Measurements from ENCODE around the gene FGD6.

FGD6 gene

GRCh38 chr12:95066091-95066855, 151.0 kb downstream of the FGD6 start:
- H3K9me3 Mint-ChIP-seq: no peaks in the 10 kb centered on the region
- no peak for DNase-seq
- H3K36me3 Mint-ChIP-seq (ENCODE audit: low read depth): peaks cover 64% of the 10 kb centered on the region
- H3K27me3 Mint-ChIP-seq: no peaks in the 10 kb centered on the region
- H3K4me1 Mint-ChIP-seq (ENCODE audit: low read depth): peaks cover 16% of the 10 kb centered on the region
- no peak overlapping the region for H3K27ac Mint-ChIP-seq
- no peak overlapping the region for H3K4me3 Mint-ChIP-seq

- H3K9me3 Mint-ChIP-seq: no peaks in the 10 kb centered on the region
- no peak for DNase-seq
- H3K4me3 Mint-ChIP-seq: no peak overlapping the region
- H3K27ac Mint-ChIP-seq: no peak overlapping the region
- H3K27me3 Mint-ChIP-seq: no peaks in the 10 kb centered on the region
- peaks cover 81% of the 10 kb centered on the region for H3K36me3 Mint-ChIP-seq (ENCODE audit: low read depth)
- no peaks in the 10 kb centered on the region for H3K4me1 Mint-ChIP-seq (ENCODE audit: low read depth)
These were observed 156.3 kb downstream of the FGD6 start for GRCh38 chr12:95060951-95061350.

DNA sequence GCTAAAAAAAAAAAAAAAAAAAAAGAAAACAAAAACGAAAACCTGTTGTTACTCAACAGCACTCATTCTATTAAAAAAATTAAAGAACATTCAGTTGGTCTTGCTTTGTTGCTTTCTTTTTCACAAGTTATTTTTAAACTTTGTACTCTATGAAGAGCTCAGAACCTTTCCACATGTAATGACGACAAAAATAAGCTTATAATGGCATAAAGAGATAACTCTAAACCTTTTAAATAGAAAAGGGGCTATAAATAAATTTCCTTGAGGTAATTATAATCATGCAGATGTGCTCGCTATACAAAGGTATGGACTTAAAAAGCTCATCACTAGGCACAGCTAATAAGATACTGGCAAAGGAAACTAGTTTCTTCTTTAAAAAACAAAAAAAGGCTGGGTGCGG, 157.3 kb downstream of the FGD6 start:
- Mint-ChIP-seq H3K4me1 (ENCODE audit: low read depth) (no peaks in the 10 kb centered on the region), H3K36me3 (ENCODE audit: low read depth) (peaks cover 86% of the 10 kb centered on the region), H3K4me3 (no peak overlapping the region)

DNA sequence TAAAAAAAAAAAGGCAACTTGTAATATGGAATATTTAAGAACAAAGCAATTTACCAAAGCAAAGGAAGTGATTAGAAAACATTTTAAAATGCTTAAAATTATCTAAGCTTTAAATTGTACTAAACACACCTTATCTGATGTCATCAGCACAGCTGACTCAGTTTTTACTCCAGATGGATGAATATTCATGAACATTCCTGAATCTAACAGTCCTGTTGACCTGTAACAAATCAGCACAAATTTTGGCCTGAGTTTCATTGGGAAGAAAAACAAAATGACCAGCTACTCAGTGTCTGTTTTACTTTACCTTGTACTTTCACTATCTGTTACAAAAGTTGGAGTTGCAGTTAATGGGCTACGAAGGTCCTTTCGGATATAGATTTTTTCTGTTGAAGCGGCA, 159.8 kb downstream of the FGD6 start:
- H3K9me3 Mint-ChIP-seq: no peaks in the 10 kb centered on the region
- H3K4me3 Mint-ChIP-seq: no peak overlapping the region
- H3K4me1 Mint-ChIP-seq (ENCODE audit: low read depth): no peaks in the 10 kb centered on the region
- H3K27me3 Mint-ChIP-seq: no peaks in the 10 kb centered on the region
- DNase-seq: no peak
- H3K36me3 Mint-ChIP-seq (ENCODE audit: low read depth): peaks cover 86% of the 10 kb centered on the region
- H3K27ac Mint-ChIP-seq: no peak overlapping the region

More for the DNA sequence above, 157.3 kb downstream of the FGD6 start:
- Mint-ChIP-seq H3K9me3 (no peaks in the 10 kb centered on the region), H3K27ac (no peak overlapping the region), H3K27me3 (no peaks in the 10 kb centered on the region)
- DNase-seq: no peak

DNA sequence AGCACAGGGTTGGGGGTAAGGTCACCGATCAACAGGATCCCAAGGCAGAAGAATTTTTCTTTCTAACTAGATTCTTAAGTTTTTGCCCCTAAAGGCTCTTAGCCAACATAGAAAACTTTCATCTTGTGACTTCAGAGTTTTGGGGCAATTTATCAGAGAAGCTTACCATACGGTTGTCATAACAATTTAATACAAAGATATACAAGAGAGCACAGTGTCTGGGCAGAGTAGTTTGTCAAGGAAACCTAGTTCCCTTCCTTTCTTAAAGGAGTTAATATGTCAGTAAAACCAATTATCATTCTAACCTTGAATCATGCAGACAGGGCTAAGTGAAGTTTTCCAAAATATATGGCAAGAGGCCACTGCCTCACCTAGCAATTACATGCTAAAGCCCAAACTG, 162.2 kb downstream of the FGD6 start:
- Mint-ChIP-seq H3K36me3 (ENCODE audit: low read depth) (peaks cover 83% of the 10 kb centered on the region), H3K9me3 (no peaks in the 10 kb centered on the region), H3K4me1 (ENCODE audit: low read depth) (no peaks in the 10 kb centered on the region), H3K4me3 (no peak overlapping the region), H3K27ac (no peak overlapping the region), H3K27me3 (no peaks in the 10 kb centered on the region)
- DNase-seq: no peak

- peaks cover 80% of the 10 kb centered on the region for H3K36me3 Mint-ChIP-seq (ENCODE audit: low read depth)
- no peaks in the 10 kb centered on the region for H3K27me3 Mint-ChIP-seq
- H3K4me1 Mint-ChIP-seq (ENCODE audit: low read depth): no peaks in the 10 kb centered on the region
- H3K27ac Mint-ChIP-seq: no peak overlapping the region
- DNase-seq: no peak
- H3K9me3 Mint-ChIP-seq: no peaks in the 10 kb centered on the region
- no peak overlapping the region for H3K4me3 Mint-ChIP-seq
These were observed 163.1 kb downstream of the FGD6 start for GRCh38 chr12:95054206-95054605.

DNA sequence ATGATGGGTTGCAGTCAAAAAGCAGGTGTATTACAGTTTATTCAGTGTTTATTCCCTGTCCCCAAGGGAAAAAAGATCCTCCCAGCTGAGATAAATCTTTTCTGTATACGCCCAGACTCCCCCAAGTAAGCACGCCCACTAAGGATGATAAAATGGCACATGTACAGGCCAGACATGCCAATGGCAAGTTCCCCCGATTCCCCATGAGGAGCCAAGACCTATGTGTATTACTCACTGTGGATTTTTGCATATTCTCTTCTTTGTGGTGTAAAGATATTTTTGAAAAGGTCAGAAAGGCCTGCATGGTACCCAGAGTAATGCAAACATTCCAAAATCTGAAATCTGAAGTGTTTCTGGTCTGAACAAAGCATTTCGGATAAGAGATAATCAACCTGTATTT, 166.0 kb downstream of the FGD6 start:
- H3K4me1 Mint-ChIP-seq (ENCODE audit: low read depth): no peaks in the 10 kb centered on the region
- peaks cover 80% of the 10 kb centered on the region for H3K36me3 Mint-ChIP-seq (ENCODE audit: low read depth)
- H3K27ac Mint-ChIP-seq: no peak overlapping the region
- no peak overlapping the region for H3K4me3 Mint-ChIP-seq
- H3K9me3 Mint-ChIP-seq: no peaks in the 10 kb centered on the region
- no peak for DNase-seq
- no peaks in the 10 kb centered on the region for H3K27me3 Mint-ChIP-seq

- no peaks in the 10 kb centered on the region for H3K27me3 Mint-ChIP-seq
- DNase-seq: no peak
- peaks cover 79% of the 10 kb centered on the region for H3K36me3 Mint-ChIP-seq (ENCODE audit: low read depth)
- peaks cover 23% of the 10 kb centered on the region for H3K4me1 Mint-ChIP-seq (ENCODE audit: low read depth)
- no peak overlapping the region for H3K4me3 Mint-ChIP-seq
- no peak overlapping the region for H3K27ac Mint-ChIP-seq
- H3K9me3 Mint-ChIP-seq: no peaks in the 10 kb centered on the region
These were observed 179.4 kb downstream of the FGD6 start for GRCh38 chr12:95037906-95038305.

DNA sequence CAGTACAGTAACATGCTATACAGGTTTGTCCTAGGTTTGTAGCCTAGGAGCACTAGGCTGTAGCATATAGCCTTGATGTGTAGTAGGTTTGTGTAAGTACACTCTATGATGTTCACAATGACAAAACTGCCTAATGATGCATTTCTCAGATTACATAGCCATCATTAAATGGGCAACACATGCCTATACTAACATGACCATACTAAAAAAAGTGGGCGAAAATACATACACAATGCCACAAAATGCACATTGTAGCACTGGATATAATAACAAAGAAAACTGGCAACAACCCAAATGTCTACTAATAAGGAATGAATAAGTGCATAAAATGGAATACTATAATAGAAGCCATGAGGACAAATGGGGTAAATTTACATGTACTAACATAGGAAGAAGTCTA, 182.5 kb downstream of the FGD6 start:
- no peak overlapping the region for H3K27ac Mint-ChIP-seq
- DNase-seq: no peak
- H3K4me3 Mint-ChIP-seq: no peak overlapping the region
- peaks cover 19% of the 10 kb centered on the region for H3K4me1 Mint-ChIP-seq (ENCODE audit: low read depth)
- peaks cover 72% of the 10 kb centered on the region for H3K36me3 Mint-ChIP-seq (ENCODE audit: low read depth)
- no peaks in the 10 kb centered on the region for H3K9me3 Mint-ChIP-seq
- no peaks in the 10 kb centered on the region for H3K27me3 Mint-ChIP-seq

Data from activated T-cell treated with anti-CD3 and anti-CD28 coated beads, Interleukin-2, amount 50 U/mL, for 24 hours (primary cell).